Heart right ventricle (tissue), 16 donors: ENCODE measurements around the gene ANKRD63. TPM values are rescaled to one million over a fixed set of nuclear protein-coding genes. Genes with fewer than 3 reads are reported as not detected.

Experiments
- ATAC-seq, 8 donors: fragments of 200-7000 bp; cut with Tn5 transposase; one replicate each; pipeline ENCODE4 v1.9.1; 2020; ENCODE audit warnings: mild to moderate bottlenecking in 8 of 8, moderate library complexity in 8 of 8, moderate number of reproducible peaks in 1 of 8
- DNase-seq, 2 donors: peaks; one replicate each; pipeline ENCODE4 v3.0.0-alpha.2; 2020
- H3K27ac ChIP-seq, 10 donors: fragments of 200-600 bp; sonication (generic) in 2 of 10; one replicate each; pipeline versions ENCODE4 v1.5.0 to v1.8.0; 2020 to 2022; ENCODE audit warnings: mild to moderate bottlenecking in 3 of 10
- H3K27me3 ChIP-seq, 7 donors: fragments of 200-600 bp; one replicate each; pipeline ENCODE4 v1.8.0; 2021 to 2022; ENCODE audit warnings: mild to moderate bottlenecking in 2 of 7
- H3K36me3 ChIP-seq, 9 donors: fragments of 200-600 bp; sonication (generic) in 1 of 9; one replicate each; pipeline versions ENCODE4 v1.5.0 to v1.8.0; 2020 to 2022; ENCODE audit warnings: mild to moderate bottlenecking in 2 of 9
- H3K4me1 ChIP-seq, 9 donors: fragments of 200-600 bp; sonication (generic) in 1 of 9; one replicate each; pipeline versions ENCODE4 v1.5.0 to v1.8.0; 2020 to 2022; ENCODE audit warnings: mild to moderate bottlenecking in 4 of 9
- H3K4me3 ChIP-seq, 10 donors: fragments of 200-600 bp; sonication (generic) in 2 of 10; one replicate each; pipeline versions ENCODE4 v1.5.0 to v1.8.0; 2020 to 2022; ENCODE audit warnings: mild to moderate bottlenecking in 7 of 10, moderate library complexity in 2 of 10
- H3K9me3 ChIP-seq, 11 donors: fragments of 200-600 bp in 10 of 11; sonication (generic) in 2 of 11; one replicate each; pipeline versions ENCODE4 v1.5.0 to v1.8.0; 2013 to 2022; ENCODE audit warnings: mild to moderate bottlenecking in 2 of 11, control low read depth in 1 of 11, moderate library complexity in 1 of 11
- CTCF ChIP-seq, 9 donors: fragments of 200-600 bp; sonication (generic) in 2 of 9; IDR thresholded peaks; one replicate each; pipeline versions ENCODE4 v1.5.0 to v1.8.0; 2021 to 2022; ENCODE audit warnings: antibody characterized with exemption in 9 of 9, mild to moderate bottlenecking in 5 of 9, moderate library complexity in 1 of 9
- WGBS, 2 donors: extraction: QIAGEN DNeasy Blood & Tissue Kit; methylation state at CpG; one replicate each; pipeline ENCODE4 v1.1.7; 2013; ENCODE audit warnings: inconsistent platforms in 1 of 2; 5-methylcytosine and 5-hydroxymethylcytosine counted together
- intact Hi-C, 10 donors: fragments of 100-400 bp; cut with DNase I; formaldehyde crosslinking; loops; one replicate each; pipeline versions ENCODE4 v1.11.1 to v1.14.2; 2022
- polyA plus RNA-seq, 2 donors: library from polyadenylated mRNA; stranded (reverse); fragments of 200-250 nt; gene quantifications; one replicate each; pipeline ENCODE4 v1.2.3, GENCODE V29; 2013
- total RNA-seq, 10 donors: library from RNA; stranded (reverse); fragmentation: NEBNext Ultra II Directional in 3 of 10; extraction: Animal tissue kit (Norgen Biotek cat#: 25700) in 3 of 10; gene quantifications; one replicate each; pipeline versions ENCODE4 v1.2.1 to v1.2.4, GENCODE V29; 2021 to 2023
- donor health status: Arrhythmogenic right ventricular cardiomyopathy.
- donor health status: ischemic (EF 13 %, LVEDD 7.1; RV severe dilation, severe dysfunction).
- donor health status: healthy with polysubstance abuse.
- donor health status: DM: no; HTN: yes; CAD: no.
- donor health status: DM: no; HTN: no; CAD: no.
- donor health status: ischemic (EF 25% LVEDD 6.9; RV normal size, moderate dysfunction).
- donor health status: ischemic (EF 25% LVEDD 5.7; RV mildly dilated, moderate dysfunction).
- donor health status: healthy.
- donor health status: DM: yes; HTN: yes; CAD: no.
- donor health status: Ischemic cardiomyopathy.
- donor health status: ischemic (EF 35%, LVEDD 5.7; RV mildly dilated, moderate dysfunction).
- donor health status: nonischemic (EF 11% LVEDD 7.7; RV severe dilation, severe dysfunction).
- donor health status: DM: yes; HTN: yes; CAD: no.
- donor health status: PGD.
- donor health status: ischemic (EF 29% LVEDD 5.4; RV normal size, mild dysfunction).
- donor health status: nonischemic (EF 23%, LVEDD 6.1; RV moderate dilation, normal function).

Gene ANKRD63
- total and polyA plus RNA-seq, 12 donors = 0.26 to 1.9 (median 0.44) TPM; not detected in 8

GRCh38 chr15:40286794-40287193, 3.9 kb upstream of the ANKRD63 start:
- Histone ChIP-seq H3K27ac (peak overlapping the region in 1 of 10 donors; percentile 15), H3K4me3 (no peak overlapping the region), H3K36me3 (peaks cover 0 to 38% (median 0%) of the 10 kb centered on the region in 9 donors), H3K27me3 (peaks cover 7 to 40% (median 26%) of the 10 kb centered on the region in 7 donors), H3K4me1 (peaks cover 18 to 55% (median 44%) of the 10 kb centered on the region in 9 donors), H3K9me3 (no peaks in the 10 kb centered on the region)
- WGBS, 2 donors = 84% methylated on average over 7 of the region's 7 CpGs
- DNase-seq (no peak), ATAC-seq (no peak)
- no peak for TF ChIP-seq CTCF (IDR thresholded peaks at IDR 0.05)
- intact Hi-C loops = no loop called here

DNA sequence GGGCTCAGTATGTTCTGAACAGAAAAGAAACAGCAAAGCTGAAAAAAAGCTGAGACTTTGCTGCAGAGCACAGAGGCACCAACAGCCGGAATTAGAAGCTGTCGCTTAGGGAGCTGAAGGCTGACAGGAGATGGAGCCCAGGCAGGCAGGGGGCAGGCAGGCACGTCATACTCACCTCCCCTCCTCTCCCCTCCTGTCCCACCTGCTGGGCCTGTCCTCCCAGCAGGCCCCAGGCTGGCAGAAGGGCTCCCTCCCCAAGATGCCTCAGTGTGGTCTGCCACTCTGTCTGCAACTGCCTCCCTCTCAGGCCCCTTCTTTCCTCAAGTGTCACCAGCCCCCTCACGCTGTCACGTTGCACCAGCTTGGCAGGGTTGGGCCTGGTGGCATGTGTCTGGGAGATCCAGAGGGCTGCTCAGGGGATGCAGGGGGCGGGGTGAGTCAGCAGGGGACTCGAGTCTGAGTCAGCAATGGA, 3.2 kb upstream of the ANKRD63 start:
- no peak for TF ChIP-seq CTCF (IDR thresholded peaks at IDR 0.05)
- intact Hi-C loops = no loop called here
- ATAC-seq = peak in 6 of 8 donors; percentile 8 to 53 (median 41)
- peak overlapping the region in 8 of 10 donors; percentile 15 to 49 (median 34) for H3K27ac ChIP-seq
- 60 to 64% methylated on average over 7 of the region's 7 CpGs for WGBS, 2 donors
- no peak for DNase-seq
- H3K4me1 ChIP-seq = peaks cover 19 to 54% (median 39%) of the 10 kb centered on the region in 9 donors
- H3K4me3 ChIP-seq = no peak overlapping the region
- H3K36me3 ChIP-seq = peaks cover 0 to 31% (median 0%) of the 10 kb centered on the region in 9 donors
- H3K9me3 ChIP-seq = no peaks in the 10 kb centered on the region
- H3K27me3 ChIP-seq = peaks cover 13 to 42% (median 33%) of the 10 kb centered on the region in 7 donors

- H3K4me1 ChIP-seq = peaks cover 16 to 49% (median 34%) of the 10 kb centered on the region in 9 donors
- no peaks in the 10 kb centered on the region for H3K9me3 ChIP-seq
- DNase-seq (no peak), ATAC-seq (peak in 2 of 8 donors; percentile 3 to 15)
- peaks cover 15 to 47% (median 38%) of the 10 kb centered on the region in 7 donors for H3K27me3 ChIP-seq
- H3K27ac ChIP-seq = peak overlapping the region in 9 of 10 donors; percentile 3 to 49 (median 36)
- H3K4me3 ChIP-seq = no peak overlapping the region
- peaks cover 0 to 27% (median 0%) of the 10 kb centered on the region in 9 donors for H3K36me3 ChIP-seq
- no peak for TF ChIP-seq CTCF (IDR thresholded peaks at IDR 0.05)
- intact Hi-C loops = no loop called here
- 19 to 29% methylated on average over 1 of the region's 1 CpG for WGBS, 2 donors
These were observed 2.7 kb upstream of the ANKRD63 start for GRCh38 chr15:40285554-40286011.

DNA sequence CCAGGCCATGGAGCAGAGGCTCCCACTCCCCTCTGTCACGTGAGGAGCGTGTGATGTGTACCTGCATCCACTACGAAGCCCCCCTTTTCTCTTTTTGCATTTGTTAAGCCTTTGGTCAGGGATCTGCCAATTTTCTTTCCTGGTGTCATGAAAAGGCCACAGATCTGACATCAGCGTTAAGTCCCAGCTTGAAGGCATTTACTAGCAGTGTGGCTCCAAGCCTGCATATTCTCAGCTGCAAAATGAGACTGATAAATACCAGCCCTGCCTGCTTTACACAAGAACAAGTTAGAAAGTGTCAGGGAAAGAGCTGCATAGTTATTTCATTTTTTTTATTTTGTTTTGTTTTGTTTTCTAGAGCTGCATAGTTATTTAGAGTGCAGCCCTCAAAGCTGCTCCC, 2.3 kb upstream of the ANKRD63 start:
- ATAC-seq = peak in 2 of 8 donors; percentile 41 to 51
- DNase-seq = no peak
- Histone ChIP-seq H3K27me3 (peaks cover 15 to 52% (median 42%) of the 10 kb centered on the region in 7 donors), H3K4me3 (no peak overlapping the region), H3K9me3 (no peaks in the 10 kb centered on the region), H3K4me1 (peaks cover 16 to 49% (median 30%) of the 10 kb centered on the region in 9 donors), H3K27ac (peak overlapping the region in 8 of 10 donors; percentile 3 to 49 (median 40)), H3K36me3 (peaks cover 0 to 23% (median 0%) of the 10 kb centered on the region in 9 donors)
- intact Hi-C loops = no loop called here
- TF ChIP-seq CTCF (IDR thresholded peaks at IDR 0.05) = no peak
- 44 to 63% methylated on average over 4 of the region's 4 CpGs for WGBS, 2 donors
